Epidermal melanocyte (primary cell): ENCODE data around the gene ACTN4.
"Not testable (repeated sequence)": the region's sequence is repeated elsewhere in the genome, so short reads cannot be mapped to it uniquely, and the experiment has no call there.

Experiments used
- DNase-seq: peaks from one replicate; pipeline ENCODE4 v3.0.0; 2011; ENCODE audit warnings: low spot score; ENCODE audit not compliant: insufficient read length

ACTN4 gene

GRCh38 chr19:38765214-38765613, 117.8 kb downstream of the ACTN4 start:
- no peak for DNase-seq

DNA sequence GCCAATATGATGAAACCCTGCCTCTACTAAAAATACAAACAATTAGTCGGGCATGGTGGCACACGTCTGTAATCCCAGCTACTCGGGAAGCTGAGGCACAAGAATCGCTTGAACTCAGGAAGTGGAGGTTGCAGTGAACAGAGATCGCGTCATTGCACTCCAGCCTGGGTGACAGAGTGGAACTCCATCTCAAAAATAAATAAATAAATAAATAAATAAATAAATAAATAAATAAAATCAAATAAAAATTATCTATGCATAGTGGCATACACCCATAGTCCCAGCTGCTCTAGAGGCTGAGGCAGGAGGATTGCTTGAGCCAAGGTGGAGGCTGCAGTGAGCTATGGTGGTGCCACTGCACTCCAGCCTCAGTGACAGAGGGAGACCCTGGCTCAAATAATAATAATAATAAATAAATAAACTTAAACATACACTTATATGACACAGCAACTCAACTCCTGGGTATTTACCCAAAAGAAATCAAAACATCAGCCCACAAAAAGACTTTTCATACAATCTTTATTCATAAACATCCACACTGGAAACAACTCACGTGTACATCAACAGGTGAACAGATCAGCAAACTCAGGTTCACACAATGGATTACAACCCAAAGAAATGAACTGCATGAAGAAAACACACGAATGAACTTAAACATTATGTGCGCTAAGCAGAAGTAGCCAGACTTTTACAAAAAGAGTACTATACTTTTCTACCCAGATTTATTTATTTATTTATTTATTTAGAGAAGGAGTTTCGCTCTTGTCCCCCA, 119.0 kb downstream of the ACTN4 start:
- no peak for DNase-seq

GRCh38 chr19:38769635-38770211, 122.3 kb downstream of the ACTN4 start:
- DNase-seq: peak; percentile 59

GRCh38 chr19:38770228-38770948, 122.9 kb downstream of the ACTN4 start:
- not testable (repeated sequence) for DNase-seq

GRCh38 chr19:38770949-38771275, 123.5 kb downstream of the ACTN4 start:
- DNase-seq: not testable (repeated sequence)

- DNase-seq: not testable (repeated sequence)
These were observed 124.1 kb downstream of the ACTN4 start for GRCh38 chr19:38771569-38771968.

DNA sequence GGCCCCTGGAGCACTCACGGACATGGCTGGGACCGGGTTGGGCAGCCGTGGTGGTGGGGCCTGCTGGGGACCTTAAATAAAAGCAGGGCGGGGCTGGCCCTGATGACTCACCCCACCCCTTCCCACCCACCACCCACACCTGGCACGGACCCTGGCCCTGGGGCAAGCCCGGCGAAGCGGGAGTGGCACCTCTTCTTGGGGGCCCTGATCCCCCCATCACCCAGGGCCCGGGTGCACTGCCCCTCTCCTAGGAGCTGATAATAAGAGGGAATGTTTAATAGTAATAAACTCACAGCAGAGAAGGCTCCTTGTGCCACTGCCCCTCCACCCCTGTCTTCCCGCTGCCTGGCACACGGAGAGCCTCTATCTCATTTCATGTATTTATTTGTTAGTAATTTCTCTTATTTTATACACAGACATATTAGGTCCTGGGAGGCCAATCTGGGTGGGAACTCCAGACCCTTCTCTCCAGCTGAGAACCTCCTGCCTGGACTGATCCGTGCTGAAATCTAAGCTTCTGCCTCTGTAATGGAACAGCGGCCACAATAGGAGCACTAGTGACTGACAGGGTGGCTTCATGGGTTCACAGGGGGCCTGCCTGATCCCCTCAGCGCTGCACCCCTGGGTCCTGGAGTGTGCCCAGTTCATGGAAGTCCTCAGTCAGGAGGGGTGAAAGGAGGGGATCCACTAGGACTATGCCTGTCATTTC, 126.2 kb downstream of the ACTN4 start, which contains the start of gene LGALS7:
Gene LGALS7 (minus strand): TSS at position 49 of the 709 bp plus-strand sequence. CDS start 25 bp downstream, at position 24.
- no peak for DNase-seq

DNA sequence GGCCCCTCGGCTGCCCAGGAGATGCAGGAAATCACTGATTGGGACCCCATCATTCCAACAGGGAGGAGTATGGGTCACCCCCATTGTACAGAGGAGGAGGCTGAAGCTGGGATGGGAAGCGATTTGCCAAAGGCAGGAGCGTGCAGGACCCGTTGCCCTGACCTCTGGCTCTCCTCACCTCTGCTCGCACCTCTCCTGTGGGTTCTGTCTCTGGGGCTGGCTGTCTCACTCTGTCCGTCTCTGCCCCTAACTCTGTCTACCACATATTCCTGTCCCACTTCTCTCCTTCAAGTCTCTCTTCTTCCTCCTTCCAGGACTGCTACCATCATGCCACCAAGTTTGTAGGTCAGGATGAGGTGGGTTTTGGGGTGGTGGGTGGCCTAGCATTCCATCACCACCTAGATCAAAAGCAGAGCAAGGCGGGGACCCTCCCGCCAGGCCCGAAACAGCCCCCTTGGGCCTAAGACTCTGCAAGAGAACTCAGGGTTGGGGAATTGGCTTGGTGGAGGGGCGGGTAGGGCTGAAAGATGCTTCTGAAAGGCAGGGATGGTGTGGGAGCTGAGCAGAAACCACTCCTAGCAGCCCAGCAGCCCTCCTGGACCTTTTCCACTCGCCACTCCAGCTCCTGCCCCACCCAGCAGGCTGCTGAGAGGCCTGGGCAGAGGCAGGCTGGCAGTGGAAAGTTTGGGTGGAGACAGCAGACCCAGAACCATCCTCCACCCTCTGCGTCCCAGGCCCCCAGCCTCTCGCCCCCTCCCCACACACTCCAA, 126.9 kb downstream of the ACTN4 start:
- no peak for DNase-seq

GRCh38 chr19:38778733-38779132, 131.3 kb downstream of the ACTN4 start:
- DNase-seq: no peak

DNA sequence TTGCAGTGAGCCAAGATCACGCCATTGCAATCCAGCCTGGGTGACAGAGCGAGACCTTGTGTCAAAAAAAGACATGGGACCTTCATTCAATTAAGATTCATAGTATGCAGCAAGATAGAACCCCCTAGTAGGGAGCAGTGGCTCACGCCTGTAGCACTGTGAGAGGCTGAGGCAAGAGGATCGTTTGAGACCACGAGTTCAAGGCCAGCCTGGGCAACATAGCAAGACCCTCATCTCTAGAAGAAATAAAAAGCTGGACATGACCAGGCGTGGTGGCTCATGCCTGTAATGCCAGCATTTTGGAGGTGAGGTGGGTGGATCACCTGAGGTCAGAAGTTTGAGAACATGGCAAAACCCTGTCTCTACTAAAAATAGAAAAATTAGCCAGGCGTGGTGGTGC, 133.0 kb downstream of the ACTN4 start:
- no peak for DNase-seq

- DNase-seq: no peak
These were observed 133.6 kb downstream of the ACTN4 start for GRCh38 chr19:38781058-38781457.
